DND-41 (cell line): ENCODE results near the gene HGF.
"Not testable (repeated sequence)": the region's sequence is repeated elsewhere in the genome, so short reads cannot be mapped to it uniquely, and the experiment has no call there.

Experiments
- ATAC-seq: fragments of 200-7000 bp; cut with Tn5 transposase; 3 replicates; pipeline ENCODE4 v1.9.1; 2021; ENCODE audit warnings: low read depth; ENCODE audit not compliant: insufficient read depth
- DNase-seq: peaks from one replicate; pipeline ENCODE4 v3.0.0-alpha.2; 2020
- H2AFZ ChIP-seq: 2 replicates; pipeline ENCODE4 v1.6.0; 2012; ENCODE audit warnings: low read depth, low read length
- H3K27ac ChIP-seq: 2 replicates; pipeline ENCODE4 v1.5.1; 2012; ENCODE audit warnings: low read length, inconsistent platforms
- H3K27me3 ChIP-seq: fragments of 200-600 bp; sonication (generic); 2 replicates; pipeline ENCODE4 v1.6.0; 2012; ENCODE audit warnings: low read length, mild to moderate bottlenecking, inconsistent platforms; ENCODE audit not compliant: insufficient read depth, poor library complexity
- H3K36me3 ChIP-seq: 2 replicates; pipeline ENCODE4 v1.5.1; 2012; ENCODE audit warnings: low read length, inconsistent platforms; ENCODE audit not compliant: insufficient read depth
- H3K4me1 ChIP-seq: 2 replicates; pipeline ENCODE4 v1.5.1; 2012; ENCODE audit warnings: mild to moderate bottlenecking, low read length; ENCODE audit not compliant: insufficient read depth
- H3K4me2 ChIP-seq: 2 replicates; pipeline ENCODE4 v1.6.0; 2012; ENCODE audit warnings: mild to moderate bottlenecking, moderate library complexity, low read length, inconsistent platforms; ENCODE audit not compliant: insufficient read depth
- H3K4me3 ChIP-seq, 2 experiments: fragments of 200-600 bp in 1 of 2; shearing (Covaris generic) in 1 of 2; 2 replicates each; pipeline ENCODE4 v1.5.1; 2012 to 2016; ENCODE audit warnings: inconsistent platforms in 2 of 2, low read length in 2 of 2, mild to moderate bottlenecking in 2 of 2, low read depth in 1 of 2, moderate library complexity in 1 of 2
- H3K79me2 ChIP-seq: 2 replicates; pipeline ENCODE4 v1.6.0; 2012; ENCODE audit warnings: low read length, inconsistent platforms; ENCODE audit not compliant: insufficient read depth
- H3K9ac ChIP-seq: 2 replicates; pipeline ENCODE4 v1.6.0; 2012; ENCODE audit warnings: low read depth, mild to moderate bottlenecking, inconsistent platforms, low read length, moderate library complexity
- H3K9me3 ChIP-seq: 2 replicates; pipeline ENCODE4 v1.5.1; 2012; ENCODE audit warnings: low read length, moderate library complexity, mild to moderate bottlenecking, inconsistent platforms; ENCODE audit not compliant: insufficient read depth, severe bottlenecking
- H4K20me1 ChIP-seq: 2 replicates; pipeline ENCODE4 v1.6.0; 2012; ENCODE audit warnings: low read length; ENCODE audit not compliant: insufficient read depth
- EZH2 ChIP-seq: IDR thresholded peaks from 3 replicates; pipeline ENCODE4 v1.6.1; 2012; ENCODE audit warnings: borderline replicate concordance, low read depth, mild to moderate bottlenecking, moderate library complexity, low read length, inconsistent platforms; ENCODE audit not compliant: severe bottlenecking
- TF ChIP-seq, protein P1 (sequence below): IDR thresholded peaks from 2 replicates; pipeline ENCODE4 v1.5.1; 2012; ENCODE audit warnings: borderline replicate concordance, low read length, moderate library complexity, mild to moderate bottlenecking; ENCODE audit not compliant: poor library complexity, severe bottlenecking; ENCODE audit errors: extremely low read depth

The HGF gene

GRCh38 chr7:81740403-81740802 lies 29.4 kb downstream of the HGF start:
- Histone ChIP-seq H3K4me3 (no peak overlapping the region), H3K27me3 (no peaks in the 10 kb centered on the region), H4K20me1 (no peaks in the 10 kb centered on the region), H3K36me3 (no peaks in the 10 kb centered on the region), H3K79me2 (no peaks in the 10 kb centered on the region), H3K4me1 (no peaks in the 10 kb centered on the region), H3K27ac (no peak overlapping the region), H2AFZ (no peak overlapping the region), H3K9ac (no peak overlapping the region), H3K9me3 (no peaks in the 10 kb centered on the region), H3K4me2 (no peak overlapping the region)
- no peak for TF ChIP-seq EZH2
- TF ChIP-seq, protein P1, sequence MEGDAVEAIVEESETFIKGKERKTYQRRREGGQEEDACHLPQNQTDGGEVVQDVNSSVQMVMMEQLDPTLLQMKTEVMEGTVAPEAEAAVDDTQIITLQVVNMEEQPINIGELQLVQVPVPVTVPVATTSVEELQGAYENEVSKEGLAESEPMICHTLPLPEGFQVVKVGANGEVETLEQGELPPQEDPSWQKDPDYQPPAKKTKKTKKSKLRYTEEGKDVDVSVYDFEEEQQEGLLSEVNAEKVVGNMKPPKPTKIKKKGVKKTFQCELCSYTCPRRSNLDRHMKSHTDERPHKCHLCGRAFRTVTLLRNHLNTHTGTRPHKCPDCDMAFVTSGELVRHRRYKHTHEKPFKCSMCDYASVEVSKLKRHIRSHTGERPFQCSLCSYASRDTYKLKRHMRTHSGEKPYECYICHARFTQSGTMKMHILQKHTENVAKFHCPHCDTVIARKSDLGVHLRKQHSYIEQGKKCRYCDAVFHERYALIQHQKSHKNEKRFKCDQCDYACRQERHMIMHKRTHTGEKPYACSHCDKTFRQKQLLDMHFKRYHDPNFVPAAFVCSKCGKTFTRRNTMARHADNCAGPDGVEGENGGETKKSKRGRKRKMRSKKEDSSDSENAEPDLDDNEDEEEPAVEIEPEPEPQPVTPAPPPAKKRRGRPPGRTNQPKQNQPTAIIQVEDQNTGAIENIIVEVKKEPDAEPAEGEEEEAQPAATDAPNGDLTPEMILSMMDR, result no peak
- ATAC-seq, result no peak
- DNase-seq, result no peak

- TF ChIP-seq, protein P1, result no peak
- TF ChIP-seq EZH2, result no peak
- H3K27ac ChIP-seq, result no peak overlapping the region
- DNase-seq (no peak), ATAC-seq (no peak)
- no peaks in the 10 kb centered on the region for H3K9me3 ChIP-seq
- no peak overlapping the region for H3K4me2 ChIP-seq
- H3K4me1 ChIP-seq, result no peaks in the 10 kb centered on the region
- no peak overlapping the region for H3K9ac ChIP-seq
- no peak overlapping the region for H2AFZ ChIP-seq
- H3K36me3 ChIP-seq, result no peaks in the 10 kb centered on the region
- no peaks in the 10 kb centered on the region for H4K20me1 ChIP-seq
- H3K79me2 ChIP-seq, result no peaks in the 10 kb centered on the region
- no peaks in the 10 kb centered on the region for H3K27me3 ChIP-seq
- no peak overlapping the region for H3K4me3 ChIP-seq
These were observed 33.8 kb downstream of the HGF start for GRCh38 chr7:81736091-81736490.

- Histone ChIP-seq H3K79me2 (no peaks in the 10 kb centered on the region), H4K20me1 (no peaks in the 10 kb centered on the region), H3K4me1 (no peaks in the 10 kb centered on the region), H3K4me3 (no peak overlapping the region), H3K9me3 (no peaks in the 10 kb centered on the region), H3K27me3 (no peaks in the 10 kb centered on the region), H2AFZ (no peak overlapping the region), H3K36me3 (no peaks in the 10 kb centered on the region), H3K27ac (no peak overlapping the region), H3K9ac (no peak overlapping the region), H3K4me2 (no peak overlapping the region)
- ATAC-seq (no peak), DNase-seq (no peak)
- TF ChIP-seq EZH2, result no peak
- TF ChIP-seq, protein P1, result no peak
These were observed 44.1 kb downstream of the HGF start for GRCh38 chr7:81725812-81726127.

GRCh38 chr7:81725003-81725811 lies 44.6 kb downstream of the HGF start:
- Histone ChIP-seq H3K27ac (no peak overlapping the region), H3K4me2 (no peak overlapping the region)

DNA sequence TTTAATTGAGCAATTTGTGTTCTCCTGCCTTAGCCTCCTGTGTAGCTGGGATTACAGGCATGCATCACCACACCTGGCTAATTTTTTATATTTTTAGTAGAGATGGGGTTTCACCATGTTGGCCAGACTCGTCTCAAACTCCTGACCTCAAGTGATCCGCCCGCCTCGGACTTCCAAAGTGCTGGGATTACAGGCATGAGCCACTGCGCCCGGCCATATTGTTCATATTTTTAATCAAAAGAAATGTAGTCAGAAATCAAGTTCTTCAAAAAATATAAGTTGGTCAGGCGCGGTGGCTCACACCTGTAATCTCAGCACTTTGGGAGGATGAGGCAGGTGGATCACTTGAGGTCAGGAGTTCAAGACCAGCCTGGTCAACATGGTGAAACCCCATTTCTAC lies 47.6 kb downstream of the HGF start:
- H4K20me1 ChIP-seq, H3K79me2 ChIP-seq, H3K4me2 ChIP-seq, H2AFZ ChIP-seq, H3K36me3 ChIP-seq, DNase-seq, H3K4me1 ChIP-seq, ATAC-seq, H3K27me3 ChIP-seq, H3K9me3 ChIP-seq, H3K4me3 ChIP-seq, H3K27ac ChIP-seq, H3K9ac ChIP-seq: not testable (repeated sequence)

More at GRCh38 chr7:81725003-81725811, 44.6 kb downstream of the HGF start:
- H3K36me3 ChIP-seq, result no peaks in the 10 kb centered on the region
- ATAC-seq (no peak), DNase-seq (no peak)
- no peak overlapping the region for H2AFZ ChIP-seq
- H4K20me1 ChIP-seq, result no peaks in the 10 kb centered on the region
- no peak overlapping the region for H3K4me3 ChIP-seq
- no peaks in the 10 kb centered on the region for H3K79me2 ChIP-seq
- H3K9ac ChIP-seq, result no peak overlapping the region
- no peaks in the 10 kb centered on the region for H3K27me3 ChIP-seq
- H3K4me1 ChIP-seq, result no peaks in the 10 kb centered on the region
- TF ChIP-seq EZH2, result no peak
- TF ChIP-seq, protein P1, result no peak
- no peaks in the 10 kb centered on the region for H3K9me3 ChIP-seq
